GM23338 (cell line): ENCODE data around the gene TEDC1. TPM values are rescaled to one million over a fixed set of nuclear protein-coding genes. Genes with fewer than 3 reads are reported as not detected.

Source experiments
- POLR2AphosphoS5 ChIP-seq: IDR thresholded peaks from 2 replicates; pipeline ENCODE4 v1.6.1; 2016; ENCODE audit warnings: antibody characterized with exemption, low read depth
- REST ChIP-seq: IDR thresholded peaks from one replicate; pipeline ENCODE4 v1.6.1; 2018; ENCODE audit warnings: antibody characterized with exemption; ENCODE audit not compliant: unreplicated experiment
- STAT1 ChIP-seq: IDR thresholded peaks from one replicate; pipeline ENCODE4 v1.6.1; 2016; ENCODE audit warnings: antibody characterized with exemption; ENCODE audit not compliant: unreplicated experiment
- ZNF462 ChIP-seq: fragments of 250-450 bp; sonication (Bioruptor Pico); IDR thresholded peaks from 2 replicates; pipeline ENCODE4 v1.5.0; 2020; ENCODE audit warnings: mild to moderate bottlenecking, moderate library complexity
- polyA plus RNA-seq: library from polyadenylated mRNA; unstranded; fragments of >200 nt; fragmentation: Nextera tagmentation; extraction: Ambion mirVana; gene quantifications from 2 replicates; pipeline ENCODE4 v1.2.1, GENCODE V29; 2016
- total RNA-seq: library from RNA; depleted of rRNA; stranded (reverse); fragments of >200 nt; shearing (Covaris generic); gene quantifications from 2 replicates; pipeline ENCODE4 v1.2.3, GENCODE V29; 2014

TEDC1 gene
- total and polyA plus RNA-seq, 2 experiments from 2014 or later, result 5.9 to 16.3 TPM

GRCh38 chr14:105482486-105483110 is 8.4 kb upstream of the TEDC1 start (continued):
- TF ChIP-seq ZNF462 (CRISPR knock-in tag) (no peak), POLR2AphosphoS5 (no peak), STAT1 (no peak), REST (no peak)
